Heart left ventricle (tissue), 13 donors: ENCODE measurements around the gene RCOR2.

Experiments used
- CTCF ChIP-seq, 12 donors: fragments of 200-600 bp; sonication (generic) in 4 of 12; IDR thresholded peaks; one replicate each; pipeline versions ENCODE4 v1.5.0 to v1.8.0; 2018 to 2022; ENCODE audit warnings: antibody characterized with exemption in 12 of 12, mild to moderate bottlenecking in 5 of 12
- POLR2A ChIP-seq, 2 donors: fragments of 450-650 bp; IDR thresholded peaks; one replicate each; pipeline ENCODE4 v1.6.1; 2017; ENCODE audit warnings: antibody characterized with exemption in 2 of 2, mild to moderate bottlenecking in 2 of 2, moderate library complexity in 2 of 2
- donor health status: ischemic (EF 13 %, LVEDD 7.1; RV severe dilation, severe dysfunction).
- donor health status: DM: no; HTN: yes; CAD: no.
- donor health status: DM: no; HTN: no; CAD: no.
- donor health status: ischemic (EF 25% LVEDD 6.9; RV normal size, moderate dysfunction).
- donor health status: ischemic (EF 25% LVEDD 5.7; RV mildly dilated, moderate dysfunction).
- donor health status: ischemic (EF 35%, LVEDD 5.7; RV mildly dilated, moderate dysfunction).
- donor health status: nonischemic (EF 11% LVEDD 7.7; RV severe dilation, severe dysfunction).
- donor health status: DM: yes; HTN: yes; CAD: no.
- donor health status: PGD.
- donor health status: ischemic (EF 29% LVEDD 5.4; RV normal size, mild dysfunction).
- donor health status: nonischemic (EF 23%, LVEDD 6.1; RV moderate dilation, normal function).

- TF ChIP-seq CTCF (IDR thresholded peaks at IDR 0.05) (no peak), POLR2A (IDR thresholded peaks at IDR 0.05) (no peak)
Observed at GRCh38 chr11:63951779-63952536, 35.0 kb upstream of the RCOR2 start.
